Spleen (tissue), 7 donors: ENCODE measurements around the gene AKT3.

Experiments used
- CTCF ChIP-seq, 11 experiments: fragments of 200-600 bp in 7 of 11; fragments of 450-650 bp in 4 of 11; sonication (generic) in 4 of 11; IDR thresholded peaks in 8 of 11; conservative IDR thresholded peaks in 3 of 11; 1 replicate in 7 of 11; 2 replicates in 4 of 11; pipeline versions ENCODE4 v1.4.0 to v1.8.0; 2016 to 2021; ENCODE audit warnings: antibody characterized with exemption in 11 of 11, inconsistent platforms in 4 of 11, mild to moderate bottlenecking in 1 of 11
- POLR2A ChIP-seq, 3 donors: fragments of 450-650 bp; IDR thresholded peaks; one replicate each; pipeline ENCODE4 v1.5.1; 2017; ENCODE audit warnings: antibody characterized with exemption in 3 of 3, mild to moderate bottlenecking in 1 of 3
- POLR2AphosphoS5 ChIP-seq, 3 donors: sonication (generic); formaldehyde crosslinking; IDR thresholded peaks; one replicate each; pipeline ENCODE4 v1.5.1; 2017; ENCODE audit warnings: antibody characterized with exemption in 3 of 3
- donor health status: DM: no; HTN: no; CAD: no; lungs with moderate emphysema.
- donor health status: DM: no; HTN: no; CAD: no.
- donor health status: DM: no; HTN: no; CAD: no.

GRCh38 chr1:243557866-243558265, 292.2 kb downstream of the AKT3 start:
- TF ChIP-seq POLR2A (IDR thresholded peaks at IDR 0.05) = no peak
- TF ChIP-seq CTCF (IDR thresholded peaks at IDR 0.05 in 8 of 11, conservative IDR thresholded peaks at IDR 0.05 in 3 of 11) = no peak
- TF ChIP-seq POLR2AphosphoS5 (IDR thresholded peaks at IDR 0.05) = no peak
